Gastroesophageal sphincter (tissue), 3 donors: ENCODE measurements around the gene ESCO1.
"Not testable (repeated sequence)": the region's sequence is repeated elsewhere in the genome, so short reads cannot be mapped to it uniquely, and the experiment has no call there.

Experiments used
- POLR2A ChIP-seq, 2 donors: fragments of 450-650 bp; IDR thresholded peaks; one replicate each; pipeline ENCODE4 v1.6.1; 2017; ENCODE audit warnings: antibody characterized with exemption in 2 of 2, mild to moderate bottlenecking in 2 of 2, moderate library complexity in 1 of 2
- POLR2AphosphoS5 ChIP-seq: sonication (generic); formaldehyde crosslinking; IDR thresholded peaks from one replicate; pipeline ENCODE4 v1.6.1; 2017; ENCODE audit warnings: antibody characterized with exemption
- TF ChIP-seq, protein P1 (sequence below), 4 experiments: fragments of 200-600 bp in 2 of 4; fragments of 450-650 bp in 2 of 4; sonication (generic) in 1 of 4; IDR thresholded peaks; one replicate each; pipeline ENCODE4 v1.5.1; 2017 to 2019; ENCODE audit warnings: antibody characterized with exemption in 4 of 4, mild to moderate bottlenecking in 2 of 4, moderate library complexity in 2 of 4

DNA sequence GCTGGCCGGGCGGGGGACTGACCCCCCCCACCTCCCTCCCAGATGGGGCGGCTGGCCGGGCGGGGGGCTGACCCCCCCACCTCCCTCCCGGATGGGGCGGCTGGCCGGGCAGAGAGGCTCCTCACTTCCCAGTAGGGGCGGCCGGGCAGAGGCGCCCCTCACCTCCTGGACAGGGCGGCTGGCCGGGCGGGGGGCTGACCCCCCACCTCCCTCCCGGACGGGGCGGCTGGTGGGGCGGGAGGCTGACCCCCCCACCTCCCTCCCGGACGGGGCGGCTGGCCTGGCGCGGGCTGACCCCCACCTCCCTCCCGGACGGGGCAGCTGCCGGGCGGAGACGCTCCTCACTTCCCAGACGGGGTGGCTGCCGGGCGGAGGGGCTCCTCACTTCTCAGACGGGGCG, 8.1 kb downstream of the ESCO1 start:
- TF ChIP-seq, protein P1, sequence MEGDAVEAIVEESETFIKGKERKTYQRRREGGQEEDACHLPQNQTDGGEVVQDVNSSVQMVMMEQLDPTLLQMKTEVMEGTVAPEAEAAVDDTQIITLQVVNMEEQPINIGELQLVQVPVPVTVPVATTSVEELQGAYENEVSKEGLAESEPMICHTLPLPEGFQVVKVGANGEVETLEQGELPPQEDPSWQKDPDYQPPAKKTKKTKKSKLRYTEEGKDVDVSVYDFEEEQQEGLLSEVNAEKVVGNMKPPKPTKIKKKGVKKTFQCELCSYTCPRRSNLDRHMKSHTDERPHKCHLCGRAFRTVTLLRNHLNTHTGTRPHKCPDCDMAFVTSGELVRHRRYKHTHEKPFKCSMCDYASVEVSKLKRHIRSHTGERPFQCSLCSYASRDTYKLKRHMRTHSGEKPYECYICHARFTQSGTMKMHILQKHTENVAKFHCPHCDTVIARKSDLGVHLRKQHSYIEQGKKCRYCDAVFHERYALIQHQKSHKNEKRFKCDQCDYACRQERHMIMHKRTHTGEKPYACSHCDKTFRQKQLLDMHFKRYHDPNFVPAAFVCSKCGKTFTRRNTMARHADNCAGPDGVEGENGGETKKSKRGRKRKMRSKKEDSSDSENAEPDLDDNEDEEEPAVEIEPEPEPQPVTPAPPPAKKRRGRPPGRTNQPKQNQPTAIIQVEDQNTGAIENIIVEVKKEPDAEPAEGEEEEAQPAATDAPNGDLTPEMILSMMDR (IDR thresholded peaks at IDR 0.05) = not testable (repeated sequence)
- TF ChIP-seq POLR2AphosphoS5; POLR2A (IDR thresholded peaks at IDR 0.05): not testable (repeated sequence)
